Measurements from ENCODE around the gene TM4SF20.

- TF ChIP-seq CTCF (tag by site-specific recombination; IDR thresholded peaks at IDR 0.05) (no peak), MYNN (tag by site-specific recombination; IDR thresholded peaks at IDR 0.05; ENCODE audit: borderline replicate concordance) (no peak), ZNF2 (tag by site-specific recombination; IDR thresholded peaks at IDR 0.05) (no peak), ZNF530 (tag by site-specific recombination; IDR thresholded peaks at IDR 0.05; ENCODE audit: low read depth) (no peak), KLF10 (tag by site-specific recombination; IDR thresholded peaks at IDR 0.05) (no peak), ZNF639 (tag by site-specific recombination; IDR thresholded peaks at IDR 0.05) (no peak), ZNF214 (tag by site-specific recombination; IDR thresholded peaks at IDR 0.05; ENCODE audit: borderline replicate concordance) (no peak), ZNF169 (tag by site-specific recombination; IDR thresholded peaks at IDR 0.05) (no peak), GLI4 (tag by site-specific recombination; IDR thresholded peaks at IDR 0.05) (no peak), ZBTB1 (tag by site-specific recombination; IDR thresholded peaks at IDR 0.05) (no peak), ZNF843 (tag by site-specific recombination; IDR thresholded peaks at IDR 0.05) (no peak), YY1 (tag by site-specific recombination; IDR thresholded peaks at IDR 0.05) (no peak), ZNF155 (tag by site-specific recombination; IDR thresholded peaks at IDR 0.05) (no peak), HOXA7 (CRISPR knock-in tag; IDR thresholded peaks at IDR 0.05; ENCODE audit: borderline replicate concordance) (no peak)
Observed at GRCh38 chr2:227414846-227415245, 35.7 kb upstream of the TM4SF20 start.

Data from HEK293 (cell line).